Choroid plexus epithelial cell (primary cell): Measurements from ENCODE around the gene LY6G5B.

Experiments
- DNase-seq: peaks from one replicate; pipeline ENCODE4 v3.0.0-alpha.2; 2010; ENCODE audit warnings: low read depth
- H3K4me3 ChIP-seq: 2 replicates; pipeline ENCODE4 v1.5.1; 2011; ENCODE audit warnings: low read depth, mild to moderate bottlenecking, control low read depth, low read length, moderate library complexity
- TF ChIP-seq, protein P1 (sequence below): conservative IDR thresholded peaks from 2 replicates; pipeline ENCODE4 v1.5.1; 2011; ENCODE audit warnings: low read depth, mild to moderate bottlenecking, control low read depth, inconsistent platforms, low read length, moderate library complexity

Gene LY6G5B

DNA sequence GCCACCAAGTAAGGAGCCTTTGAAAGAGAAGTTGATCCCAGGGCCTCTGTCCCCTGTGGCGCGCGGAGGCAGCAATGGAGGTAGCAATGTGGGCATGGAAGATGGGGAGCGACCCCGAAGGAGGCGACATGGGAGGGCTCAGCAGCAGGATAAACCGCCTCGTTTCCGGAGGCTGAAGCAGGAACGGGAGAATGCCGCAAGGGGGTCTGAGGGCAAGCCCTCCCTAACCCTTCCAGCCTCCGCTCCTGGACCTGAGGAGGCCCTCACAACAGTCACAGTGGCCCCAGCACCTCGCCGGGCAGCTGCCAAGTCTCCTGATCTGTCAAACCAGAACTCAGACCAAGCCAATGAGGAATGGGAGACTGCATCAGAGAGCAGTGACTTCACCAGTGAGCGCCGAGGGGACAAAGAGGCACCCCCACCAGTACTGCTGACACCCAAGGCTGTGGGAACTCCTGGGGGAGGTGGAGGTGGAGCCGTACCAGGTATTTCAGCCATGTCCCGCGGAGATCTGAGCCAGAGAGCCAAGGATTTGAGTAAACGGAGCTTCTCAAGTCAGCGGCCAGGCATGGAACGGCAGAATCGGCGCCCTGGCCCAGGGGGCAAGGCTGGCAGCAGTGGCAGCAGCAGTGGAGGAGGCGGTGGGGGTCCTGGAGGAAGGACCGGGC, 37.4 kb upstream of the LY6G5B start:
- no peak for DNase-seq
- H3K4me3 ChIP-seq, result no peak overlapping the region
- TF ChIP-seq, protein P1, sequence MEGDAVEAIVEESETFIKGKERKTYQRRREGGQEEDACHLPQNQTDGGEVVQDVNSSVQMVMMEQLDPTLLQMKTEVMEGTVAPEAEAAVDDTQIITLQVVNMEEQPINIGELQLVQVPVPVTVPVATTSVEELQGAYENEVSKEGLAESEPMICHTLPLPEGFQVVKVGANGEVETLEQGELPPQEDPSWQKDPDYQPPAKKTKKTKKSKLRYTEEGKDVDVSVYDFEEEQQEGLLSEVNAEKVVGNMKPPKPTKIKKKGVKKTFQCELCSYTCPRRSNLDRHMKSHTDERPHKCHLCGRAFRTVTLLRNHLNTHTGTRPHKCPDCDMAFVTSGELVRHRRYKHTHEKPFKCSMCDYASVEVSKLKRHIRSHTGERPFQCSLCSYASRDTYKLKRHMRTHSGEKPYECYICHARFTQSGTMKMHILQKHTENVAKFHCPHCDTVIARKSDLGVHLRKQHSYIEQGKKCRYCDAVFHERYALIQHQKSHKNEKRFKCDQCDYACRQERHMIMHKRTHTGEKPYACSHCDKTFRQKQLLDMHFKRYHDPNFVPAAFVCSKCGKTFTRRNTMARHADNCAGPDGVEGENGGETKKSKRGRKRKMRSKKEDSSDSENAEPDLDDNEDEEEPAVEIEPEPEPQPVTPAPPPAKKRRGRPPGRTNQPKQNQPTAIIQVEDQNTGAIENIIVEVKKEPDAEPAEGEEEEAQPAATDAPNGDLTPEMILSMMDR, result no peak

DNA sequence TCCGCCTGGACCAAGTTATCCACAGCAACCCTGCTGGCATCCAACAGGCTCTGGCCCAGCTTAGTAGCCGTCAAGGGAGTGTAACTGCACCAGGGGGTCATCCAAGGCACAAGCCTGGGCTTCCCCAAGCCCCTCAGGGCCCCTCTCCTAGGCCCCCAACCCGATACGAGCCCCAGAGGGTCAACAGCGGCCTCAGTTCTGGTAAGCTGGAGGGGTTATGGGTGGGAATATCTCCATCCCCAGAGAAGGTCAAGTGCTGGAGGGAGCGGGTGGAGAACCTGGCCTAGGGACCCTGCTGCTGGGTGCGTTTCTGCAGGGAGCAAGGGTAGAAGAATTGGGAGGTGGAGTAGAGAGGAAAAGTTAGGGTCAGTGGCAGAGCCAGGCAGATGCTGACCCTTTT, 36.3 kb upstream of the LY6G5B start:
- no peak for DNase-seq
- TF ChIP-seq, protein P1, result no peak
- H3K4me3 ChIP-seq, result no peak overlapping the region

DNA sequence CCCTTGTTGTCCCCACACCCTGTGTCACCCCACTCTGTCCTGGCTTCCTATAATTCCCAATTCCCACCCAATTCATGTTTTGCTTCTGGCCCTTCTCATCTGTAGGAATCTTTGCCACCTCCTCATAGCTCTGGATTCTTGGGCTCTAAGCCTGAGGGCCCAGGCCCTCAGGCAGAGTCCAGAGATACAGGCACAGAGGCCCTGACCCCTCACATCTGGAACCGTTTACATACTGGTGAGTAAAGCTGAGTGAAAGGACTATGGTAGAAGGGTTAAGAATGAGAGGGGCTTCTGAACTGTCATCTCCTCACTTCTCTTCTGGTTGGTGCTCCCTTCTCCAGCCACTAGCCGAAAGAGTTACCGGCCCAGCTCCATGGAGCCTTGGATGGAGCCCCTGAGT, 35.6 kb upstream of the LY6G5B start:
- no peak overlapping the region for H3K4me3 ChIP-seq
- TF ChIP-seq, protein P1, result no peak
- no peak for DNase-seq

GRCh38 chr6:31634969-31635575, 34.7 kb upstream of the LY6G5B start:
- H3K4me3 ChIP-seq, result no peak overlapping the region
- TF ChIP-seq, protein P1, result no peak
- no peak for DNase-seq

- no peak for DNase-seq
- no peak overlapping the region for H3K4me3 ChIP-seq
- TF ChIP-seq, protein P1, result no peak
Measured at GRCh38 chr6:31636698-31637596, 32.8 kb upstream of the LY6G5B start.

GRCh38 chr6:31639043-31639442, 30.7 kb upstream of the LY6G5B start:
- no peak for DNase-seq
- no peak overlapping the region for H3K4me3 ChIP-seq
- TF ChIP-seq, protein P1, result no peak
